HG02798 (cell line): ENCODE results near the gene MAN1A1.

Source experiments
- ATAC-seq: cut with Tn5 transposase; IDR thresholded peaks from one replicate; pipeline ENCODE4 v1.9.1; 2021; ENCODE audit warnings: mild to moderate bottlenecking; ENCODE audit not compliant: unreplicated experiment, poor library complexity

The MAN1A1 gene

GRCh38 chr6:119280668-119281067 is 68.9 kb downstream of the MAN1A1 start:
- no peak for ATAC-seq

GRCh38 chr6:119280080-119280479 is 69.5 kb downstream of the MAN1A1 start:
- ATAC-seq = no peak

GRCh38 chr6:119278625-119279024 is 70.9 kb downstream of the MAN1A1 start:
- no peak for ATAC-seq

GRCh38 chr6:119277052-119277451 is 72.5 kb downstream of the MAN1A1 start:
- no peak for ATAC-seq

- ATAC-seq = no peak
Measured at GRCh38 chr6:119276211-119276610, 73.3 kb downstream of the MAN1A1 start.

GRCh38 chr6:119274197-119274595 is 75.4 kb downstream of the MAN1A1 start:
- no peak for ATAC-seq

- ATAC-seq = no peak
Measured at GRCh38 chr6:119273272-119274196, 76.0 kb downstream of the MAN1A1 start.

- ATAC-seq = no peak
Measured at GRCh38 chr6:119270545-119270944, 79.0 kb downstream of the MAN1A1 start.

- ATAC-seq = no peak
Measured at GRCh38 chr6:119269266-119270103, 80.1 kb downstream of the MAN1A1 start.

GRCh38 chr6:119267126-119267905 is 82.2 kb downstream of the MAN1A1 start:
- ATAC-seq = no peak

- ATAC-seq = no peak
Measured at GRCh38 chr6:119264854-119265397, 84.6 kb downstream of the MAN1A1 start.

GRCh38 chr6:119262612-119263011 is 86.9 kb downstream of the MAN1A1 start:
- no peak for ATAC-seq

- ATAC-seq = no peak
Measured at GRCh38 chr6:119261944-119262284, 87.6 kb downstream of the MAN1A1 start.

- ATAC-seq = no peak
Measured at GRCh38 chr6:119259027-119259426, 90.5 kb downstream of the MAN1A1 start.

- ATAC-seq = no peak
Measured at GRCh38 chr6:119257726-119258125, 91.8 kb downstream of the MAN1A1 start.

GRCh38 chr6:119256978-119257462 is 92.5 kb downstream of the MAN1A1 start:
- ATAC-seq = no peak

- ATAC-seq = no peak
Measured at GRCh38 chr6:119256392-119256791, 93.2 kb downstream of the MAN1A1 start.

GRCh38 chr6:119255492-119255891 is 94.1 kb downstream of the MAN1A1 start:
- ATAC-seq = no peak

GRCh38 chr6:119250036-119250435 is 99.5 kb downstream of the MAN1A1 start:
- ATAC-seq = no peak

GRCh38 chr6:119249319-119249718 is 100.2 kb downstream of the MAN1A1 start:
- no peak for ATAC-seq
